Measurements from ENCODE around the gene PTPN1.
A peak's percentile ranks its signal among the peaks of the same experiment; 100 is the strongest.

The PTPN1 gene

DNA sequence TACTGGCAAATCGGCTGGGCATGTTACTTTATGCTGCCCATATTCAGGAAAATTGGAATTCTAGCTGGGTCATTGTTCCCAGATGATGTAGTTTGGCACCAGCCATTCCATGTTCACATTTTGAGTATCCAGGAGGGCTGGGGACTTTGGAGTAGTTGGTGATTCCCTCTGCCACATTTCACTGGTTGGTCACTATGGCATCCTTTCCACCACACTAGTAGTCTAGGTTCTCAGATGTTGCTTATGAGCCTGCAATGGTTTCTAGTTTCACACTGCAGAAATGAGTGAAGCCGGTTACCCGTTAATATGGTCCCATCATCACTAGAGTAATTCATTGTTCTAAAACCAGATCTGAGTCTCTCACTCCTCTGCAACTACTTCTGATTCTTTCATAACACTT is 4.6 kb downstream of the PTPN1 start:
- Mint-ChIP-seq H3K27me3 (ENCODE audit: low read depth) (no peaks in the 10 kb centered on the region), H3K4me3 (peak overlapping the region; percentile 97), H3K4me1 (ENCODE audit: low read depth) (peaks cover 80% of the 10 kb centered on the region), H3K9me3 (no peaks in the 10 kb centered on the region), H3K36me3 (ENCODE audit: low read depth) (peaks cover 22% of the 10 kb centered on the region), H3K27ac (peak overlapping the region; percentile 95)

DNA sequence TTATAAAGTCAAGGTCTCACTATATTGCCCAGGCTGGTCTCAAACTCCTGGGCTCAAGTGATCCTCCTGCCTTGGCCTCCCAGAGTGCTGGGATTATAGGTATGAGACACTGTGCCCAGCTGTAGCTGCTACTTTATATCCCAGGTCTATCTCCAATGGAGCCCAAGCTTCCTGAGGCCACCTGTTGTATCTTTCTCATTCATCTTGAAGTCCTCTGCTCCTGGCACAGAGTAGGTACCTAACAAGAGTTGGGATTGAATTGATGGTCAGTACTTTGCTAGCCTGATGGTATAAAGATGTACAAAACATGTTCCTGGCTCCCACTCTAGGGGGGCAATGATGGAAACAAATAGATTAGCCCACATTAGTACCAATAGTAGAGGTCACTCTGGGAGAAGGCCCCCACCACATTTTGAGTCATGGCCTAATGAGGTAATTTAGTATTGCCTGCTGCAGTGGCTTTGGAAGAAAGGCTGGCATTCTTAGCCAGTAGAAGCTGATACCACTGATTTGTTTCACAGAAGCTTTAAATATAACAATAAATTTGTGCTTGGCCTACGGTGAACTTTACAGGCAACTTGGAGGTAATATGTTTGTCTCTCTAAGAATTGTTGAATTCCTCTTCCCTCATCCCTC is 5.4 kb downstream of the PTPN1 start:
- Mint-ChIP-seq H3K27me3 (ENCODE audit: low read depth) (no peaks in the 10 kb centered on the region), H3K9me3 (no peaks in the 10 kb centered on the region), H3K4me3 (peak overlapping the region; percentile 97), H3K4me1 (ENCODE audit: low read depth) (peaks cover 86% of the 10 kb centered on the region), H3K27ac (peak overlapping the region; percentile 95), H3K36me3 (ENCODE audit: low read depth) (peaks cover 25% of the 10 kb centered on the region)

DNA sequence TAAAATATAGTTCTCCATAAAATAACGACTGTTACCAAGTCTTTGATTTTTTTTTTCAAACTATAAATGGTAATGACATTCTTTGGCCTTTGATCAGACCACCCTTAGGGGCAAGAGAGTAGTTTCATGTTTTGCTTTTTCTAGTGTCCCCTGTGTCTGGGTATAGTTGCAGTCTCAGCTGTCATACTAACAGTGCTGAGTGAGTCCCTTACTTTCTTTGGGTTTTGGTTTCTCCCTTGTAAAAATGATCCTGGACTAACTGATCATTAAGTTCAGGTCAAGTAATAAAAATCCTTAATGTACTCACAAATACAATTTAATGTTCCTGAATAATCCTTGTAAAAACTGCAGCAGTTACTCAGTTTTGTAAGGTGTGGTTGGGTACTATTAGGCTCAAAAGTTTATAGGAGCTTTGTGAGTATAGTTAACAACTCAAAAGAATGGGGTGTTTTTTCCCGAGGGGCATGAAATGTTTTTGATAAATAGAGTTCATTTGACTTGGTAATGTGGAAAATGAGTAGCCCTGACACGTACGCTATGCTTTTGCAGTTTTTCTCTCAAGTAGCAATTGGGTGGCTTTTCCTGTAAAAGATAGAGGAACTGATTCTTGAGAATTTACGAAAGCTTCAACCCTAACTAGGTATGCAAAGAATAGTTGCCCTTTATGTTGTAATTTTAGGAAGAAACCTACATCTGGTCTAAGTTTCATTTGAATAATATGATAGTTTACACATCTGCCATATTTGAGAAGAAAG is 6.2 kb downstream of the PTPN1 start:
- peak overlapping the region; percentile 57 for H3K4me3 Mint-ChIP-seq
- H3K36me3 Mint-ChIP-seq (ENCODE audit: low read depth): peaks cover 22% of the 10 kb centered on the region
- H3K27ac Mint-ChIP-seq: peak overlapping the region; percentile 95

DNA sequence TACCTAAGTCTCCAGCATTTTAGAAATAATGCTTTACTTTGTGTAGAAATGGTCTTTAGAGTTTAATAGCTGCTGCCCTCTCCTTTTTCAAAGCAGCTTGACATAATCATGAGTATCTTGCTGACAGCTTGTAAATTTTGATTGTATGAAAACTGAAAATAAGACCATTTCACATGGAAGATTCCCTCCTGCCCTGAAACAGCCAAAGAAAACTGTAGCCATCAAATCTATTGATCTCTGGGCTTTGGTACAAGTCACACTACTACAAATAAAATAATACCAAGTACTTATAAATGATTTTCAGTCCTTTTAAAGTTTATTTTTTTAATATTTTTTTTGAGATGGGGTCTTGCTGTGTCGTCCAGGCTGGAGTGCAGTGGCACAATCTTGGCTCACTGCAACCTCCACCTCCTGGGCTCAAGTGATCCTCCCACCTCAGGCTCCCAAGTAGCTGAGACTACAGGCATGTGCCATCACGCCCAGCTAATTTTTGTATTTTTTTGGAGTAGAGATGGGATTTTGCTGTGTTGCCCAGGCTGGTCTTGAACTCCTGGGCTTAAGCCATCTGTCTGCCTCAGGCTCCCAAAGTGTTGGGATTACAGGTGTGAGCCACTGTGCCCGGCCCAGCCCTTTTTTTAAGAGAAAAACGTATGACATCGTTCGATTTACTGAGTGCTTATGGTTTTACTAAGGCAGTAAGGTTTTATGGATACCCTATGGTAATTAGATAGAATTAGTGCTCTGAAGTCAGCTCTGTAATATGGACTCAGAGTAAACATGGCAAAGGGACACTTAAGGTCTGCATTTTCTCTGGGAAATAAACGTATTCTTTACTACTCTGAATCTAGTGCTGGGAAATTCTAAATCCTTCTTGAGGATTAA is 7.0 kb downstream of the PTPN1 start:
- Mint-ChIP-seq H3K9me3 (no peaks in the 10 kb centered on the region), H3K36me3 (ENCODE audit: low read depth) (peaks cover 29% of the 10 kb centered on the region), H3K27me3 (ENCODE audit: low read depth) (no peaks in the 10 kb centered on the region), H3K4me1 (ENCODE audit: low read depth) (peaks cover 84% of the 10 kb centered on the region), H3K4me3 (peak overlapping the region; percentile 84), H3K27ac (peak overlapping the region; percentile 95)

More for the DNA sequence above, 6.2 kb downstream of the PTPN1 start:
- Mint-ChIP-seq H3K27me3 (ENCODE audit: low read depth) (no peaks in the 10 kb centered on the region), H3K4me1 (ENCODE audit: low read depth) (peaks cover 87% of the 10 kb centered on the region), H3K9me3 (no peaks in the 10 kb centered on the region)

DNA sequence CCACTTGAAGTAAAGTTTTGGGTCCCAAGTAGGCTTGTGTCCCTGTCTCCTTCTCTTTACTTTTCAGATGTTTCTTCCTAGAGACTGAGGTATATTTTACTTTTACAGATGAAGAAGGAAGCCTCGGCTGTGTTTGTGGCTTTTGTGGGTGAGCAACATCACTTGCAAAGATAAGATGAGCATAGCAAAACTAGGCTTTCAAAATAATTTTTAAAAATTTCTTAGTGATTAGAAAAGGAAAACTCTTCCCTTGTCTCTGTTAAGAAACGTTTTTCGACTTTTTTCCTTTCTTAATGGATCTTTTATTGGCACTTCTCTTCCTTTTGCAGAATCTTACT is 7.6 kb downstream of the PTPN1 start:
- no peaks in the 10 kb centered on the region for H3K9me3 Mint-ChIP-seq
- no peaks in the 10 kb centered on the region for H3K27me3 Mint-ChIP-seq (ENCODE audit: low read depth)
- H3K36me3 Mint-ChIP-seq (ENCODE audit: low read depth): peaks cover 28% of the 10 kb centered on the region
- peak overlapping the region; percentile 84 for H3K4me3 Mint-ChIP-seq
- H3K4me1 Mint-ChIP-seq (ENCODE audit: low read depth): peaks cover 80% of the 10 kb centered on the region
- peak overlapping the region; percentile 95 for H3K27ac Mint-ChIP-seq

DNA sequence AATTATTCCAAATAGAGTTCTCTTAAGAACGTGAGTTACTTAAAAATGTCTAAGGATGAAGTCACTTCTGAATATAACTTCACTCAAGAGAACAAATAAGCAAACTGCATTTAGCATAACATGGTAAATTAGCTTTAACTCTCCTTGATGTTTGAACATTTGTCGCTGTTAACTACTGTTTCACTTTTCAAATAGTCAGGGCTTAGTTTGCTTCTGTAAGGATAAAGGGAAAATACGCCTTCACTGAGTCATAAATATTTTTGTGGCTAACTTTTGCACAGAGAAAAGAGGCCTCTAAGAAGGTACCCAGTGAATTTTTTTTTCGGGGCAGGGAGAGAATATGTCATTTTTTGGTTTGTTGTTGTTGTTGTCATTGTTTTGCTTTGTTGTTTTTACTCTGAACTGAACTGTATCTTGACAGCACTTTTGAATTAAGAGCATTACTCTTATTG is 8.1 kb downstream of the PTPN1 start:
- Mint-ChIP-seq H3K4me3 (peak overlapping the region; percentile 84), H3K36me3 (ENCODE audit: low read depth) (peaks cover 32% of the 10 kb centered on the region), H3K27ac (peak overlapping the region; percentile 95), H3K9me3 (no peaks in the 10 kb centered on the region), H3K4me1 (ENCODE audit: low read depth) (peaks cover 80% of the 10 kb centered on the region), H3K27me3 (ENCODE audit: low read depth) (no peaks in the 10 kb centered on the region)

DNA sequence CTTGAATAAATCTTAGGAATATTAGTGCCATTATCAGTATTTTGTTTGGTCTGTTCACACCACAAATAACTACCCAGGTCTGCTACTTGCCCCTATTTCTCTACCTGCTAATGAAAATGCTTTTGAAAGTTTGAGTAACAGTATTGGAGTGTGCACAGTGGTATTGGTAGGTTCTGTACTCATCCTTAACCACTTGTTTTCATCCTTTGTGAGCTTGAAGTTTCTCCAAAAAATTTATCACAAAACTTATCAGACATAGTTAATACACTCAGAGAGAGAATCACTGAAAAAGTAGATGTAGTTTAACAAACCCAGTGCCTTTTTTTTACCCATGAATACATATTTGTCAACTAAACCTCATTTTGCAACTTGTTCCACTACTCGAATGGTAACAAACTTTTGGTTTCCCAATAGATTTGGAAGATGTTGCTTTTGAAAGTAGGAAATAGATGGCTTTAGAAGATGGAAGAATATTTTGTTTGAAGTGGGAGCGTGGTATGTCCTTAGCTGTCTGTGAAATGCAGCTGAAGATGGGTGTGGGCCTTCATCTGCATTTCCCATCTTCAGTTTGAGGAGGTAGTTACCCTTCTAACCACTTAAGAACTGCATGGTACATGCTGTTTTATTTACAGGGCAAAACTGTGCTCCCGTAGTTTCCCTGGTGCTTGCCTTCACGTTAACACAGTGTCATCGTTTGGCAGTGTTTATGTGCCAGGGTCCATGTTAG is 9.0 kb downstream of the PTPN1 start:
- Mint-ChIP-seq H3K9me3 (no peaks in the 10 kb centered on the region), H3K36me3 (ENCODE audit: low read depth) (peaks cover 32% of the 10 kb centered on the region), H3K27ac (peak overlapping the region; percentile 95)

DNA sequence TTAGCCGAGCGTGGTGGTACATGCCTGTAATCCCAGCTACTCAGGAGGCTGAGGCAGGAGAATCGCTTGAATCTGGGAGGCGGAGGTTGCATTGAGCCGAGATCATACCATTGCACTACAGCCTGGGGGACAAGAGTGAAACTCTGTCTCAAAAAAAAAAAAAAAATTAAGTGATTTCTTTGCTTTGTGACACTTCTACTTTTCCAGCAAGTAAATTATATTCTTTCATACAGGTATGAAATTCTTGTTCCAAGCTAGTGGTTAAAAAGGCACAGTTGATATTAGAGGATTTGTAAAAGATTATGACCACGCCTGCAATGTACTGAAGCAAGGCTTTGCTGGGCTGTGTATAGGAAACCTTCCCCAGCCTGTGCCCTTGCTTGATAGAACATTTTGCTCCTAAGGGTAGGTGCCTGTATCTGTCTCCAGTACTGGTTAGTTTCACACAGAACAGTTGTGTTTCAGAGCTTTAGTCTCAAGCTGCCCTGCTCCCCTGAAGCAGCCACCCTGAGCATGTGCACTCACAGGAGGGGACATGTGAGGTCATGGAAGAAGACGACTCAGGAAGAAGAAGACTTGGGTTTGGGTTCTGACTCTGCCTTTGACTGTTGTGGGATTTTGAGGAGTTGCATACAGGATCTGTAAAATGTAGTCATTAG is 10.2 kb downstream of the PTPN1 start:
- peaks cover 27% of the 10 kb centered on the region for H3K36me3 Mint-ChIP-seq (ENCODE audit: low read depth)
- peak overlapping the region; percentile 95 for H3K27ac Mint-ChIP-seq
- no peaks in the 10 kb centered on the region for H3K27me3 Mint-ChIP-seq (ENCODE audit: low read depth)
- no peaks in the 10 kb centered on the region for H3K9me3 Mint-ChIP-seq
- peaks cover 68% of the 10 kb centered on the region for H3K4me1 Mint-ChIP-seq (ENCODE audit: low read depth)
- peak overlapping the region; percentile 71 for H3K4me3 Mint-ChIP-seq

More for the DNA sequence above, 9.0 kb downstream of the PTPN1 start:
- peaks cover 80% of the 10 kb centered on the region for H3K4me1 Mint-ChIP-seq (ENCODE audit: low read depth)
- peak overlapping the region; percentile 70 for H3K4me3 Mint-ChIP-seq
- H3K27me3 Mint-ChIP-seq (ENCODE audit: low read depth): no peaks in the 10 kb centered on the region

DNA sequence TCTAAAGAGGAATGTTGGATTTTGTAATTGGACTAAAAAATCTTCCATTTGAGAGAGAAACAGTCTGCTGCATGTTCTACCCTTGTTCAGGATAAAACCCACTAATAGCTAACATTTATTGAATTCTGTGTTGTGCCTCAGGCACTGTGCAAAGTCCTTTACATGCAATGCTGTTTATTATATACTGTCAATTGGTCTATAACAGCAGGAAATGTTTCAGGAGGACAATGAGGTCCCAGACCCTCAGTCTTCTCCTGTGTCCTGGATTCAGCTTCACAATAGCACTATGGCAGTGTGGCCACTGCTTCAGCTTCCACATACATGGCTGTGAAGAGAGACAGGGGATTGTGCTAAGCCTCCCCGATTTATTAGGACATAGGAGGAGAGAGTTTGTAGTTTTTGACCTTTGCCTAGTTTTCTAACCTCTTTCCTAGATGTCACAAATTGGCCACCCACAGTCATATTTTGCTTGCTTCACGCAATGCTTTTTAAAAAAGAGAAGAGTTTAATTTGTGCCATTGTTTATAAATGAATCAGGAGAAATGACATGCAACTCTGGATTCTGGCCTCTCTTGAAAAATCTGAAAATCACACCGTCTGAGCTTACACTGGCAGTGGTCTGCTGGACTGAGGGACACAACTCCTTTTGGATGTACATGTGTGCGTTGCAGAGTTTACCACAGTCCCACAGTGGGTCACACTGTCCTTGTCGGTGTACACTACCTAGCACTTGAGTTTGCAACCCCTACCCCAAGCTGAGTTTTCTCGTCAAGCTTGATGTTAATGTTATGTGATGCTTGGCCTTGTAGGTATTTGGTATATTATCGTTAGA is 11.3 kb downstream of the PTPN1 start:
- Mint-ChIP-seq H3K27me3 (ENCODE audit: low read depth) (no peaks in the 10 kb centered on the region), H3K4me3 (no peak overlapping the region), H3K27ac (peak overlapping the region; percentile 50), H3K9me3 (no peaks in the 10 kb centered on the region), H3K4me1 (ENCODE audit: low read depth) (peaks cover 60% of the 10 kb centered on the region), H3K36me3 (ENCODE audit: low read depth) (peaks cover 26% of the 10 kb centered on the region)

DNA sequence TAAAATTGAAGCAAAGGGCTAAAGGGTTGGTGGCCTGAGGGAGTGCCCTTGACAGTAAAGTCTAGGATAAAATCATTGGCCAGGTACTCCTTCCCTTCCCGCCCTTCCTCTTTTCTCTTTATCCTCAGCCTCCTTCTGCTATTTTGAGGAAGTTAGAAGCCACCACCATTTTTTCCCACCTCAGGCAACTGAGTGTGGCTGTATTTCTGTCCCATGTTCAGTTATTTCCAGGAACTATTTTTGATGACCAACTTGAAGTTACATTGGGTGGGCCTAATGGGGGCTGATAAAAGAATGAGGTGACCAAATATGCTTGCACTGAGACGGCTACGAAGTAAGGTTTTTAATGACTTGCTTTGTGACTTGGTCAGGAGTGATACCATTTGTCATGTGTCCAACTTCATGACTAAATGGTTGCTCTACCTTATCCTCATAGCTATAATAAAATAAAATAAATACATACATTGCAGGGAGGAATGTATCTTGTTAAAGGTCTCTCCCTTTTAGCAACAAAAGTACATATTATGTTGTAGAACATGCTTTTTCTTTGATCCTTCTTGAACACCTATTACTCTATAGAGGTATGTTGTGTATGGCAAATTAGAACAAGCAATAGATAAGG is 12.0 kb downstream of the PTPN1 start:
- no peak overlapping the region for H3K4me3 Mint-ChIP-seq
- no peak overlapping the region for H3K27ac Mint-ChIP-seq
- peaks cover 55% of the 10 kb centered on the region for H3K4me1 Mint-ChIP-seq (ENCODE audit: low read depth)
- H3K36me3 Mint-ChIP-seq (ENCODE audit: low read depth): peaks cover 26% of the 10 kb centered on the region
- H3K27me3 Mint-ChIP-seq (ENCODE audit: low read depth): no peaks in the 10 kb centered on the region
- H3K9me3 Mint-ChIP-seq: no peaks in the 10 kb centered on the region

DNA sequence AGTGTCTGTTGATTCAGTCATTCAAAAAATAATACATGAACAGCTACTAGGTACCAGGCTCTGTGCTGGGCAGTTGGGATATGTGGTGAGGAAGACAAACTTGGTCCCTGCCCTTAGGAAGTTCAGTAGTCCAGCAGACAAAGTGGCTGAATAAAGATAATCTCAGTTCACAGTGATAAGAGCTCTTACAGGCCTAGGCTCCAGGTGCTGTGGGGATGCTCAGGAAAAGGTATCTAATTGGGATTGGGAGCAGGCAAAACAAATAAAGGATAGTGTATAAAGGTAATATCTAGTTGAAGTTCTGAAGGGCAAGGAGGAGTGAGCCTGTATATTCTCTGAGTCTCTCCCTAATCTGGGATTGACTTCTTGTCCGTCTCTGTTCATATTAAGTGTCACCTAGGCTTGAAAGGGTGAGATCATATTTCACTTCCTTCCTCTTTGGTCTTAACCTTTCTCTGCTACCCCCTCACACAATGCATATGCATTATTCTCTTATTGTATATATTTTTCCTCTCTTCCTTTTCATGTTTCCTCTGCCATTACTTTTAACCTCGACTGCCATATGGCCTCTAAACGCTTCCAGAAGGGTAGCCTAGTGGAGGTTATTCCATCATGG is 13.5 kb downstream of the PTPN1 start:
- peaks cover 24% of the 10 kb centered on the region for H3K36me3 Mint-ChIP-seq (ENCODE audit: low read depth)
- no peaks in the 10 kb centered on the region for H3K9me3 Mint-ChIP-seq
- no peaks in the 10 kb centered on the region for H3K27me3 Mint-ChIP-seq (ENCODE audit: low read depth)
- peak overlapping the region; percentile 20 for H3K4me3 Mint-ChIP-seq
- H3K27ac Mint-ChIP-seq: peak overlapping the region; percentile 41
- peaks cover 41% of the 10 kb centered on the region for H3K4me1 Mint-ChIP-seq (ENCODE audit: low read depth)

DNA sequence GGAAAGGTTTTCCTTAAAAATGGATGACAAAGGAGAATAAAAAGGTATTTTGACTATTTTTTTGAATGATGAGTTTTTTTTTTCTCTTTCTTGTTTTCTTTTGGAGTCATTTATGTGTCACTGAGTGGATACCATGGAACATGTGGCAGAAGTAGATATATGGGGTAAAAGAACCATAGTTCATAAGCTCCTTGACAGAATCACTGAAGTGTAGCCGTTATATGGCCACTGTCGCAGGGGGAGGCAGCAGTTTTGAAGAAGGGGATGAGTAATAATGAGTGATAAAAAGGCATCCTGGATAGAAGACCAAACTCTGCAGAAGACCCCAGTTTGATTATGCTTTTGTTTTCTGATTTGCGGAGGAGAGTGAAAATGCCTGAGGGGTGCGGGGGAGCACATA is 15.5 kb downstream of the PTPN1 start:
- Mint-ChIP-seq H3K9me3 (no peaks in the 10 kb centered on the region), H3K4me3 (no peak overlapping the region), H3K4me1 (ENCODE audit: low read depth) (peaks cover 36% of the 10 kb centered on the region), H3K36me3 (ENCODE audit: low read depth) (peaks cover 23% of the 10 kb centered on the region), H3K27ac (no peak overlapping the region), H3K27me3 (ENCODE audit: low read depth) (no peaks in the 10 kb centered on the region)

All from T-helper 1 cell treated with Interleukin-12 subunit alpha and Interleukin-12 subunit beta and Interleukin-4 antibody, amounts not matched to agents 30 μg/mL and 1 μg/mL, for 36 hours (primary cell).